HepG2 (cell line): ENCODE results near the gene TM4SF1. TPM values are rescaled to one million over a fixed set of nuclear protein-coding genes. Genes with fewer than 3 reads are reported as not detected.

Experiments
- CHD4 ChIP-seq: fragments of 200-600 bp; sonication (generic); IDR thresholded peaks from 2 replicates; pipeline ENCODE4 v1.7.0; 2017; ENCODE audit warnings: mild to moderate bottlenecking, low read length, borderline replicate concordance
- IRF9 ChIP-seq: sonication (generic); formaldehyde crosslinking; IDR thresholded peaks from 2 replicates; pipeline ENCODE4 v1.8.0; 2022; ENCODE audit warnings: missing genetic modification reagents, mild to moderate bottlenecking, borderline replicate concordance
- MBD4 ChIP-seq: IDR thresholded peaks from 2 replicates; pipeline ENCODE4 v1.6.1; 2012; ENCODE audit warnings: low read length, inconsistent platforms, borderline replicate concordance
- MTF1 ChIP-seq: sonication (generic); formaldehyde crosslinking; IDR thresholded peaks from 2 replicates; pipeline ENCODE4 v1.5.0; 2020; ENCODE audit warnings: missing genetic modification reagents
- REST ChIP-seq, 2 experiments: IDR thresholded peaks; 2 replicates each; pipeline ENCODE4 v1.6.1; 2011 to 2012; ENCODE audit warnings: low read length in 2 of 2, borderline replicate concordance in 1 of 2, low read depth in 1 of 2, mild to moderate bottlenecking in 1 of 2, moderate library complexity in 1 of 2
- YEATS4 ChIP-seq: sonication (generic); formaldehyde crosslinking; IDR thresholded peaks from 2 replicates; pipeline ENCODE4 v1.4.0; 2020; ENCODE audit warnings: missing genetic modification reagents, borderline replicate concordance
- ZEB1 ChIP-seq: IDR thresholded peaks from 2 replicates; pipeline ENCODE4 v1.6.1; 2012; ENCODE audit warnings: mild to moderate bottlenecking, low read depth, inconsistent platforms; ENCODE audit not compliant: insufficient replicate concordance
- ZNF430 ChIP-seq: sonication (generic); formaldehyde crosslinking; IDR thresholded peaks from 2 replicates; pipeline ENCODE4 v1.9.0; 2021; ENCODE audit warnings: mild to moderate bottlenecking, missing genetic modification reagents
- ZNF501 ChIP-seq: sonication (generic); formaldehyde crosslinking; IDR thresholded peaks from 2 replicates; pipeline ENCODE4 v1.5.1; 2020; ENCODE audit warnings: mild to moderate bottlenecking, moderate library complexity, missing genetic modification reagents
- ZNF546 ChIP-seq: sonication (generic); formaldehyde crosslinking; conservative IDR thresholded peaks from 2 replicates; pipeline ENCODE4 v1.8.1; 2023; ENCODE audit warnings: mild to moderate bottlenecking, missing genetic modification reagents
- polyA plus RNA-seq, 8 experiments: library from polyadenylated mRNA; depleted of rRNA in 3 of 8; stranded (reverse) in 7 of 8; unstranded in 1 of 8; fragments of >200 nt; fragmentation: Illumina TruSeq in 4 of 8; extraction: Trizol in 4 of 8; gene quantifications; 2 replicates each; pipeline versions ENCODE4 v1.2.1 to v1.2.3, GENCODE V29; 2011 to 2016; ENCODE audit warnings: low read depth in 4 of 8, missing spikeins in 1 of 8, mixed read lengths in 1 of 8; ENCODE audit not compliant: insufficient read depth in 1 of 8
- total RNA-seq, 5 experiments: library from RNA; depleted of rRNA; stranded (reverse); fragments of >200 nt; fragmentation: Illumina TruSeq; extraction: Trizol; gene quantifications; 2 replicates each; pipeline ENCODE4 v1.2.3, GENCODE V29; 2016; ENCODE audit warnings: low read depth in 1 of 5
- TF ChIP-seq, protein P1 (sequence below): sonication (generic); formaldehyde crosslinking; IDR thresholded peaks from 2 replicates; pipeline ENCODE4 v1.4.0; 2020; ENCODE audit warnings: missing genetic modification reagents
- TF ChIP-seq, protein P2 (sequence below): sonication (generic); formaldehyde crosslinking; IDR thresholded peaks from 2 replicates; pipeline ENCODE4 v1.4.0; 2020; ENCODE audit warnings: missing genetic modification reagents, borderline replicate concordance

The TM4SF1 gene
- total and polyA plus RNA-seq, 2 of the 13 experiments (the other 11 are each of a cell fraction or from before 2014, with no cell fraction given): 431 to 1,359 TPM

GRCh38 chr3:149376718-149377407, 586 bp downstream of the TM4SF1 start (continued):
- TF ChIP-seq, protein P1, sequence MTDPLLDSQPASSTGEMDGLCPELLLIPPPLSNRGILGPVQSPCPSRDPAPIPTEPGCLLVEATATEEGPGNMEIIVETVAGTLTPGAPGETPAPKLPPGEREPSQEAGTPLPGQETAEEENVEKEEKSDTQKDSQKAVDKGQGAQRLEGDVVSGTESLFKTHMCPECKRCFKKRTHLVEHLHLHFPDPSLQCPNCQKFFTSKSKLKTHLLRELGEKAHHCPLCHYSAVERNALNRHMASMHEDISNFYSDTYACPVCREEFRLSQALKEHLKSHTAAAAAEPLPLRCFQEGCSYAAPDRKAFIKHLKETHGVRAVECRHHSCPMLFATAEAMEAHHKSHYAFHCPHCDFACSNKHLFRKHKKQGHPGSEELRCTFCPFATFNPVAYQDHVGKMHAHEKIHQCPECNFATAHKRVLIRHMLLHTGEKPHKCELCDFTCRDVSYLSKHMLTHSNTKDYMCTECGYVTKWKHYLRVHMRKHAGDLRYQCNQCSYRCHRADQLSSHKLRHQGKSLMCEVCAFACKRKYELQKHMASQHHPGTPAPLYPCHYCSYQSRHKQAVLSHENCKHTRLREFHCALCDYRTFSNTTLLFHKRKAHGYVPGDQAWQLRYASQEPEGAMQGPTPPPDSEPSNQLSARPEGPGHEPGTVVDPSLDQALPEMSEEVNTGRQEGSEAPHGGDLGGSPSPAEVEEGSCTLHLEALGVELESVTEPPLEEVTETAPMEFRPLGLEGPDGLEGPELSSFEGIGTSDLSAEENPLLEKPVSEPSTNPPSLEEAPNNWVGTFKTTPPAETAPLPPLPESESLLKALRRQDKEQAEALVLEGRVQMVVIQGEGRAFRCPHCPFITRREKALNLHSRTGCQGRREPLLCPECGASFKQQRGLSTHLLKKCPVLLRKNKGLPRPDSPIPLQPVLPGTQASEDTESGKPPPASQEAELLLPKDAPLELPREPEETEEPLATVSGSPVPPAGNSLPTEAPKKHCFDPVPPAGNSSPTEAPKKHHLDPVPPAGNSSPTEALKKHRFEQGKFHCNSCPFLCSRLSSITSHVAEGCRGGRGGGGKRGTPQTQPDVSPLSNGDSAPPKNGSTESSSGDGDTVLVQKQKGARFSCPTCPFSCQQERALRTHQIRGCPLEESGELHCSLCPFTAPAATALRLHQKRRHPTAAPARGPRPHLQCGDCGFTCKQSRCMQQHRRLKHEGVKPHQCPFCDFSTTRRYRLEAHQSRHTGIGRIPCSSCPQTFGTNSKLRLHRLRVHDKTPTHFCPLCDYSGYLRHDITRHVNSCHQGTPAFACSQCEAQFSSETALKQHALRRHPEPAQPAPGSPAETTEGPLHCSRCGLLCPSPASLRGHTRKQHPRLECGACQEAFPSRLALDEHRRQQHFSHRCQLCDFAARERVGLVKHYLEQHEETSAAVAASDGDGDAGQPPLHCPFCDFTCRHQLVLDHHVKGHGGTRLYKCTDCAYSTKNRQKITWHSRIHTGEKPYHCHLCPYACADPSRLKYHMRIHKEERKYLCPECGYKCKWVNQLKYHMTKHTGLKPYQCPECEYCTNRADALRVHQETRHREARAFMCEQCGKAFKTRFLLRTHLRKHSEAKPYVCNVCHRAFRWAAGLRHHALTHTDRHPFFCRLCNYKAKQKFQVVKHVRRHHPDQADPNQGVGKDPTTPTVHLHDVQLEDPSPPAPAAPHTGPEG (CRISPR knock-in tag): no peak
- TF ChIP-seq ZNF546 (CRISPR knock-in tag): 0 out of 2 replicates have a peak, but pooled peaks have one; percentile 16
- no peak for TF ChIP-seq ZEB1
- TF ChIP-seq IRF9: no peak
- peak; percentile 77; the same call in 1 of the 2 replicates for TF ChIP-seq MBD4
- no peak for TF ChIP-seq MTF1 (CRISPR knock-in tag)
- no peak for TF ChIP-seq REST (IDR thresholded peaks at IDR 0.05; ENCODE audit: borderline replicate concordance in 1 of 2, low read depth in 1 of 2, low read length in 2 of 2)
- TF ChIP-seq, protein P2, sequence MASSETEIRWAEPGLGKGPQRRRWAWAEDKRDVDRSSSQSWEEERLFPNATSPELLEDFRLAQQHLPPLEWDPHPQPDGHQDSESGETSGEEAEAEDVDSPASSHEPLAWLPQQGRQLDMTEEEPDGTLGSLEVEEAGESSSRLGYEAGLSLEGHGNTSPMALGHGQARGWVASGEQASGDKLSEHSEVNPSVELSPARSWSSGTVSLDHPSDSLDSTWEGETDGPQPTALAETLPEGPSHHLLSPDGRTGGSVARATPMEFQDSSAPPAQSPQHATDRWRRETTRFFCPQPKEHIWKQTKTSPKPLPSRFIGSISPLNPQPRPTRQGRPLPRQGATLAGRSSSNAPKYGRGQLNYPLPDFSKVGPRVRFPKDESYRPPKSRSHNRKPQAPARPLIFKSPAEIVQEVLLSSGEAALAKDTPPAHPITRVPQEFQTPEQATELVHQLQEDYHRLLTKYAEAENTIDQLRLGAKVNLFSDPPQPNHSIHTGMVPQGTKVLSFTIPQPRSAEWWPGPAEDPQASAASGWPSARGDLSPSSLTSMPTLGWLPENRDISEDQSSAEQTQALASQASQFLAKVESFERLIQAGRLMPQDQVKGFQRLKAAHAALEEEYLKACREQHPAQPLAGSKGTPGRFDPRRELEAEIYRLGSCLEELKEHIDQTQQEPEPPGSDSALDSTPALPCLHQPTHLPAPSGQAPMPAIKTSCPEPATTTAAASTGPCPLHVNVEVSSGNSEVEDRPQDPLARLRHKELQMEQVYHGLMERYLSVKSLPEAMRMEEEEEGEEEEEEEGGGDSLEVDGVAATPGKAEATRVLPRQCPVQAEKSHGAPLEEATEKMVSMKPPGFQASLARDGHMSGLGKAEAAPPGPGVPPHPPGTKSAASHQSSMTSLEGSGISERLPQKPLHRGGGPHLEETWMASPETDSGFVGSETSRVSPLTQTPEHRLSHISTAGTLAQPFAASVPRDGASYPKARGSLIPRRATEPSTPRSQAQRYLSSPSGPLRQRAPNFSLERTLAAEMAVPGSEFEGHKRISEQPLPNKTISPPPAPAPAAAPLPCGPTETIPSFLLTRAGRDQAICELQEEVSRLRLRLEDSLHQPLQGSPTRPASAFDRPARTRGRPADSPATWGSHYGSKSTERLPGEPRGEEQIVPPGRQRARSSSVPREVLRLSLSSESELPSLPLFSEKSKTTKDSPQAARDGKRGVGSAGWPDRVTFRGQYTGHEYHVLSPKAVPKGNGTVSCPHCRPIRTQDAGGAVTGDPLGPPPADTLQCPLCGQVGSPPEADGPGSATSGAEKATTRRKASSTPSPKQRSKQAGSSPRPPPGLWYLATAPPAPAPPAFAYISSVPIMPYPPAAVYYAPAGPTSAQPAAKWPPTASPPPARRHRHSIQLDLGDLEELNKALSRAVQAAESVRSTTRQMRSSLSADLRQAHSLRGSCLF (CRISPR knock-in tag): 0 out of 2 replicates have a peak, but pooled peaks have one; percentile 25
- TF ChIP-seq ZNF501 (CRISPR knock-in tag): no peak
- peak; percentile 6; the same call in 1 of the 2 replicates for TF ChIP-seq CHD4
- TF ChIP-seq ZNF430 (CRISPR knock-in tag): 0 out of 2 replicates have a peak, but pooled peaks have one; percentile 15
- TF ChIP-seq YEATS4 (CRISPR knock-in tag): no peak
